NCI-H510A treated with DMSO at 0.1 percent for 48 hours (cell line): ENCODE measurements around the gene ATP5MG.
"Not testable (repeated sequence)": the region's sequence is repeated elsewhere in the genome, so short reads cannot be mapped to it uniquely, and the experiment has no call there.

Experiments used
- DNase-seq: peaks from one replicate; lab custom pipeline; 2025; lab: John Stamatoyannopoulos, UW

The ATP5MG gene

GRCh38 chr11:118410055-118410745 lies 8.8 kb downstream of the ATP5MG start:
- DNase-seq, result no peak

- DNase-seq, result no peak
These were observed 10.1 kb downstream of the ATP5MG start for GRCh38 chr11:118411530-118411929.

GRCh38 chr11:118412921-118413320 lies 11.5 kb downstream of the ATP5MG start:
- no peak for DNase-seq

GRCh38 chr11:118415062-118415738 lies 13.8 kb downstream of the ATP5MG start:
- no peak for DNase-seq

- DNase-seq, result peak; percentile 36
These were observed 14.3 kb downstream of the ATP5MG start for GRCh38 chr11:118415739-118416068.

GRCh38 chr11:118416900-118417299 lies 15.5 kb downstream of the ATP5MG start:
- DNase-seq, result not testable (repeated sequence)

GRCh38 chr11:118417801-118418200 lies 16.4 kb downstream of the ATP5MG start:
- DNase-seq, result no peak

- no peak for DNase-seq
These were observed 17.4 kb downstream of the ATP5MG start for GRCh38 chr11:118418766-118419165.

- DNase-seq, result no peak
These were observed 26.3 kb downstream of the ATP5MG start for GRCh38 chr11:118427707-118428106.

- no peak for DNase-seq
These were observed 29.6 kb downstream of the ATP5MG start for GRCh38 chr11:118430956-118431355.

- no peak for DNase-seq
These were observed 32.7 kb downstream of the ATP5MG start for GRCh38 chr11:118434123-118434552.

GRCh38 chr11:118434553-118435289 lies 33.3 kb downstream of the ATP5MG start:
- peak; percentile 48 for DNase-seq

GRCh38 chr11:118435290-118435892 lies 34.0 kb downstream of the ATP5MG start:
- peak; percentile 83 for DNase-seq

GRCh38 chr11:118435893-118436624 lies 34.7 kb downstream of the ATP5MG start, which contains the start of gene KMT2A:
Gene KMT2A, plus strand, starts transcription at chr11:118436492. Its CDS starts 21 bp downstream, at chr11:118436513.
- peak; percentile 97 for DNase-seq

- no peak for DNase-seq
These were observed 35.3 kb downstream of the ATP5MG start for GRCh38 chr11:118436639-118437207.

- DNase-seq, result peak; percentile 58
These were observed 36.1 kb downstream of the ATP5MG start for GRCh38 chr11:118437208-118438125.

GRCh38 chr11:118438314-118438931 lies 37.0 kb downstream of the ATP5MG start:
- DNase-seq, result peak; percentile 49

- no peak for DNase-seq
These were observed 38.2 kb downstream of the ATP5MG start for GRCh38 chr11:118439646-118440045.

- no peak for DNase-seq
These were observed 40.4 kb downstream of the ATP5MG start for GRCh38 chr11:118441770-118442275.

GRCh38 chr11:118442301-118442700 lies 40.9 kb downstream of the ATP5MG start:
- no peak for DNase-seq
